GM13976 (cell line): ENCODE data around the gene RPS29.

Experiments
- DNase-seq: peaks from one replicate; pipeline ENCODE4 v3.0.0; 2012; ENCODE audit warnings: low spot score
- CTCF ChIP-seq: IDR thresholded peaks from 2 replicates; pipeline ENCODE4 v1.5.1; 2012; ENCODE audit warnings: borderline replicate concordance, mild to moderate bottlenecking; ENCODE audit not compliant: insufficient read depth; ENCODE audit errors: extremely low read depth, missing control alignments, control extremely low read depth
- in situ Hi-C: fragments of 300-500 bp; cut with MboI; formaldehyde crosslinking; loops from one replicate; pipeline ENCODE4 v1.12.0; 2022; ENCODE audit warnings: low sequenced_read_pairs, mixed read lengths, inconsistent platforms; ENCODE audit not compliant: unreplicated experiment

RPS29 gene

GRCh38 chr14:49566714-49567113, 19.5 kb downstream of the RPS29 start:
- no peak for TF ChIP-seq CTCF
- in situ Hi-C loops: no loop called here
- DNase-seq: no peak

- DNase-seq: no peak
- TF ChIP-seq CTCF: no peak
- in situ Hi-C loops: no loop called here
These were observed 26.0 kb downstream of the RPS29 start for GRCh38 chr14:49559979-49560768.

- no peak for TF ChIP-seq CTCF
- in situ Hi-C loops: no loop called here
- no peak for DNase-seq
These were observed 32.3 kb downstream of the RPS29 start for GRCh38 chr14:49553892-49554291.

GRCh38 chr14:49553106-49553505, 33.1 kb downstream of the RPS29 start:
- no peak for TF ChIP-seq CTCF
- in situ Hi-C loops: no loop called here
- no peak for DNase-seq

GRCh38 chr14:49551569-49551968, 34.6 kb downstream of the RPS29 start:
- TF ChIP-seq CTCF: no peak
- no peak for DNase-seq
- in situ Hi-C loops: no loop called here

GRCh38 chr14:49550286-49551184, 35.6 kb downstream of the RPS29 start:
- DNase-seq: no peak
- in situ Hi-C loops: no loop called here
- TF ChIP-seq CTCF: no peak
